Mammary epithelial cell (primary cell): ENCODE measurements around the gene MYO16.

Experiments used
- EZH2 ChIP-seq: IDR thresholded peaks from 2 replicates; pipeline ENCODE4 v1.6.1; 2012; ENCODE audit warnings: low read length, inconsistent platforms, borderline replicate concordance
- TF ChIP-seq, protein P1 (sequence below), 2 donors: IDR thresholded peaks in 1 of 2; conservative IDR thresholded peaks in 1 of 2; 2 replicates each; pipeline ENCODE4 v1.5.1; 2011 to 2012; ENCODE audit warnings: inconsistent platforms in 2 of 2, low read length in 2 of 2, mild to moderate bottlenecking in 2 of 2, control low read depth in 1 of 2, low read depth in 1 of 2; ENCODE audit not compliant: insufficient read depth in 1 of 2; ENCODE audit errors: extremely low read depth in 1 of 2

DNA sequence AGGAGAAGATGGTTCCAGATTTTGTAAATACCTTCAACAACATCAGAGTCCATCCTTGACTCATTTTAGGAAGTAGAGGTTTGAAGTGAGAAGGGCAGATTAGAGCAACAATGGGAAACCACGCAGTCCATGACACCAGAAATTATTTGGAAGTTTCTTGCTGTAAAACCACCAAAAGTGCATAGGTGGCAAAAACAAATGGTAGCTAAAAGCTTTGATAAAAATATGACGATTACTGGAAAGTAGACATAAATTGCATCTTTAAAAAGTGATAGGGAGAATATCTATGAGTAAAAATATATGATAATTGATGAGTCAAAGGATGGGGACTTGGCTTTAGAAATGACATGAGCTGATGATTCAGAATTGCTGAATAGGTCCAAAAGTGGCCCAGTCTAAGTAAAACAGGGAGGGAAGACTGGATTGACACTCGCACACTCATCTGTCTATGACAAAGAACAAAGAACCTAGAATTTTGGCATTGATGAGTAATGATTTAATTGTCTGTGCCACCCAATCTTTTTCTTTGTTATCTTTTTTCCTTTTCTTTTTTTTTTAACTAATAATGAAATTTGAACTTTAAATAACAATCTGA lies 472.2 kb downstream of the MYO16 start:
- TF ChIP-seq EZH2, result no peak
- TF ChIP-seq, protein P1, sequence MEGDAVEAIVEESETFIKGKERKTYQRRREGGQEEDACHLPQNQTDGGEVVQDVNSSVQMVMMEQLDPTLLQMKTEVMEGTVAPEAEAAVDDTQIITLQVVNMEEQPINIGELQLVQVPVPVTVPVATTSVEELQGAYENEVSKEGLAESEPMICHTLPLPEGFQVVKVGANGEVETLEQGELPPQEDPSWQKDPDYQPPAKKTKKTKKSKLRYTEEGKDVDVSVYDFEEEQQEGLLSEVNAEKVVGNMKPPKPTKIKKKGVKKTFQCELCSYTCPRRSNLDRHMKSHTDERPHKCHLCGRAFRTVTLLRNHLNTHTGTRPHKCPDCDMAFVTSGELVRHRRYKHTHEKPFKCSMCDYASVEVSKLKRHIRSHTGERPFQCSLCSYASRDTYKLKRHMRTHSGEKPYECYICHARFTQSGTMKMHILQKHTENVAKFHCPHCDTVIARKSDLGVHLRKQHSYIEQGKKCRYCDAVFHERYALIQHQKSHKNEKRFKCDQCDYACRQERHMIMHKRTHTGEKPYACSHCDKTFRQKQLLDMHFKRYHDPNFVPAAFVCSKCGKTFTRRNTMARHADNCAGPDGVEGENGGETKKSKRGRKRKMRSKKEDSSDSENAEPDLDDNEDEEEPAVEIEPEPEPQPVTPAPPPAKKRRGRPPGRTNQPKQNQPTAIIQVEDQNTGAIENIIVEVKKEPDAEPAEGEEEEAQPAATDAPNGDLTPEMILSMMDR (conservative IDR thresholded peaks at IDR 0.05 in 1 of 2, IDR thresholded peaks at IDR 0.05 in 1 of 2; ENCODE audit: extremely low read depth in 1 of 2, insufficient read depth in 1 of 2, low read depth in 1 of 2, low read length in 2 of 2), result no peak
